BLaER1 (cell line): ENCODE data around the gene PITPNM2.
A peak's percentile ranks its signal among the peaks of the same experiment; 100 is the strongest.

ENCODE experiments used
- H3K27ac ChIP-seq: shearing (Covaris generic); formaldehyde crosslinking; 2 replicates; pipeline ENCODE4 v1.8.1; 2022
- H3K27me3 ChIP-seq: shearing (Covaris generic); formaldehyde crosslinking; 2 replicates; pipeline ENCODE4 v1.8.1; 2022
- H3K36me3 ChIP-seq: shearing (Covaris generic); formaldehyde crosslinking; 2 replicates; pipeline ENCODE4 v1.8.1; 2022
- H3K4me1 ChIP-seq: shearing (Covaris generic); formaldehyde crosslinking; 2 replicates; pipeline ENCODE4 v1.8.1; 2022
- H3K4me2 ChIP-seq: shearing (Covaris generic); formaldehyde crosslinking; 2 replicates; pipeline ENCODE4 v1.8.1; 2022
- H3K4me3 ChIP-seq: shearing (Covaris generic); formaldehyde crosslinking; 2 replicates; pipeline ENCODE4 v1.8.1; 2022
- H3K9ac ChIP-seq: shearing (Covaris generic); formaldehyde crosslinking; 2 replicates; pipeline ENCODE4 v1.8.1; 2022
- H3K9me3 ChIP-seq: shearing (Covaris generic); formaldehyde crosslinking; 2 replicates; pipeline ENCODE4 v1.8.1; 2022
- H4K20me1 ChIP-seq: shearing (Covaris generic); formaldehyde crosslinking; 2 replicates; pipeline ENCODE4 v1.8.1; 2022
- Cebpa-rat ChIP-seq: shearing (Covaris generic); IDR thresholded peaks from 2 replicates; pipeline ENCODE4 v1.8.1; 2022

Gene PITPNM2

GRCh38 chr12:123139926-123140675 lies 10.8 kb downstream of the PITPNM2 start:
- no peak for TF ChIP-seq Cebpa-rat
- no peaks in the 10 kb centered on the region for H4K20me1 ChIP-seq
- H3K36me3 ChIP-seq, result peaks cover 20% of the 10 kb centered on the region
- H3K27me3 ChIP-seq, result no peaks in the 10 kb centered on the region
- no peak overlapping the region for H3K4me3 ChIP-seq
- peak overlapping the region; percentile 97 for H3K4me2 ChIP-seq
- 0 out of 2 replicates have a peak, but pooled peaks cover 7% of the 10 kb centered on the region for H3K9me3 ChIP-seq
- peak overlapping the region; percentile 34 for H3K9ac ChIP-seq
- H3K4me1 ChIP-seq, result peaks cover 91% of the 10 kb centered on the region
- H3K27ac ChIP-seq, result peak overlapping the region; percentile 92

DNA sequence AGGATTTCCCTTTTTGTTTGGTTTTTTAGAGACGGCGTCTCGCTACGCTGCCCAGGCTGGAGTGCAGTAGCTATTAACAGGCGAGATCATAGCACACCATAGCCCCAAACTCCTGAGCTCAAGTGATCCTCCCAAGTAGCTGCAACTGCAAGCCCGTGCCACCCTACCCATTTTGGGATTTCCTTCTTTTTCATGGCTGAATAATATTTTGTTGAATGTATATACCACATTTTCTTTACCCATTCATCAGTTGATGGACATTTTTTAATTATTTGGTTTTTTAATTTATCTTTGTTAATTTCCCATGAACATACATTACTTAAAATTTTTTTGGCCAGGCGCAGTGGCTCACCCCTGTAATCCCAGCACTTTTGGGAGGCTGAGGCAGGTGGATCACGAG lies 15.2 kb downstream of the PITPNM2 start:
- H3K4me2 ChIP-seq, result no peak overlapping the region
- H4K20me1 ChIP-seq, result no peaks in the 10 kb centered on the region
- no peak overlapping the region for H3K4me3 ChIP-seq
- TF ChIP-seq Cebpa-rat, result no peak
- H3K4me1 ChIP-seq, result peaks cover 91% of the 10 kb centered on the region
- H3K9ac ChIP-seq, result no peak overlapping the region
- 0 out of 2 replicates have a peak, but pooled peaks cover 7% of the 10 kb centered on the region for H3K9me3 ChIP-seq
- no peak overlapping the region for H3K27ac ChIP-seq
- peaks cover 30% of the 10 kb centered on the region for H3K36me3 ChIP-seq
- H3K27me3 ChIP-seq, result no peaks in the 10 kb centered on the region

- H3K9ac ChIP-seq, result no peak overlapping the region
- 0 out of 2 replicates have a peak, but pooled peaks cover 7% of the 10 kb centered on the region for H3K9me3 ChIP-seq
- H3K4me3 ChIP-seq, result no peak overlapping the region
- no peaks in the 10 kb centered on the region for H4K20me1 ChIP-seq
- peaks cover 91% of the 10 kb centered on the region for H3K4me1 ChIP-seq
- H3K27me3 ChIP-seq, result no peaks in the 10 kb centered on the region
- H3K36me3 ChIP-seq, result peaks cover 30% of the 10 kb centered on the region
- no peak for TF ChIP-seq Cebpa-rat
- peak overlapping the region; percentile 99 for H3K27ac ChIP-seq
- peak overlapping the region; percentile 94 for H3K4me2 ChIP-seq
Observed at GRCh38 chr12:123134826-123135225, 16.1 kb downstream of the PITPNM2 start.

GRCh38 chr12:123134271-123134671 lies 16.6 kb downstream of the PITPNM2 start:
- TF ChIP-seq Cebpa-rat, result no peak
- no peaks in the 10 kb centered on the region for H4K20me1 ChIP-seq
- peaks cover 91% of the 10 kb centered on the region for H3K4me1 ChIP-seq
- peak overlapping the region; percentile 94 for H3K4me2 ChIP-seq
- peak overlapping the region; percentile 99 for H3K27ac ChIP-seq
- no peaks in the 10 kb centered on the region for H3K27me3 ChIP-seq
- H3K4me3 ChIP-seq, result no peak overlapping the region
- H3K9me3 ChIP-seq, result 0 out of 2 replicates have a peak, but pooled peaks cover 7% of the 10 kb centered on the region
- no peak overlapping the region for H3K9ac ChIP-seq
- peaks cover 30% of the 10 kb centered on the region for H3K36me3 ChIP-seq

- no peak overlapping the region for H3K9ac ChIP-seq
Observed at GRCh38 chr12:123133701-123134100, 17.2 kb downstream of the PITPNM2 start.

GRCh38 chr12:123132951-123133619 lies 17.8 kb downstream of the PITPNM2 start:
- Histone ChIP-seq H3K4me1 (peaks cover 99% of the 10 kb centered on the region), H4K20me1 (no peaks in the 10 kb centered on the region), H3K9me3 (0 out of 2 replicates have a peak, but pooled peaks cover 7% of the 10 kb centered on the region), H3K4me2 (peak overlapping the region; percentile 94), H3K27ac (peak overlapping the region; percentile 99), H3K4me3 (no peak overlapping the region), H3K9ac (peak overlapping the region; percentile 85; the same call in 1 of the 2 replicates), H3K36me3 (peaks cover 28% of the 10 kb centered on the region), H3K27me3 (no peaks in the 10 kb centered on the region)
- no peak for TF ChIP-seq Cebpa-rat

More at GRCh38 chr12:123133701-123134100, 17.2 kb downstream of the PITPNM2 start:
- Histone ChIP-seq H3K27me3 (no peaks in the 10 kb centered on the region), H3K9me3 (0 out of 2 replicates have a peak, but pooled peaks cover 7% of the 10 kb centered on the region), H3K4me2 (peak overlapping the region; percentile 94), H3K4me3 (no peak overlapping the region), H3K4me1 (peaks cover 94% of the 10 kb centered on the region), H4K20me1 (no peaks in the 10 kb centered on the region), H3K27ac (peak overlapping the region; percentile 99), H3K36me3 (peaks cover 30% of the 10 kb centered on the region)
- no peak for TF ChIP-seq Cebpa-rat

- H3K9ac ChIP-seq, result peak overlapping the region; percentile 85
- H3K36me3 ChIP-seq, result peaks cover 16% of the 10 kb centered on the region
- peak overlapping the region; percentile 99 for H3K27ac ChIP-seq
- H4K20me1 ChIP-seq, result no peaks in the 10 kb centered on the region
- H3K27me3 ChIP-seq, result no peaks in the 10 kb centered on the region
- H3K4me3 ChIP-seq, result peak overlapping the region; percentile 40
- TF ChIP-seq Cebpa-rat, result no peak
- 0 out of 2 replicates have a peak, but pooled peaks cover 8% of the 10 kb centered on the region for H3K9me3 ChIP-seq
- peak overlapping the region; percentile 94 for H3K4me2 ChIP-seq
- H3K4me1 ChIP-seq, result peaks cover 99% of the 10 kb centered on the region
Observed at GRCh38 chr12:123131879-123132402, 18.9 kb downstream of the PITPNM2 start.

DNA sequence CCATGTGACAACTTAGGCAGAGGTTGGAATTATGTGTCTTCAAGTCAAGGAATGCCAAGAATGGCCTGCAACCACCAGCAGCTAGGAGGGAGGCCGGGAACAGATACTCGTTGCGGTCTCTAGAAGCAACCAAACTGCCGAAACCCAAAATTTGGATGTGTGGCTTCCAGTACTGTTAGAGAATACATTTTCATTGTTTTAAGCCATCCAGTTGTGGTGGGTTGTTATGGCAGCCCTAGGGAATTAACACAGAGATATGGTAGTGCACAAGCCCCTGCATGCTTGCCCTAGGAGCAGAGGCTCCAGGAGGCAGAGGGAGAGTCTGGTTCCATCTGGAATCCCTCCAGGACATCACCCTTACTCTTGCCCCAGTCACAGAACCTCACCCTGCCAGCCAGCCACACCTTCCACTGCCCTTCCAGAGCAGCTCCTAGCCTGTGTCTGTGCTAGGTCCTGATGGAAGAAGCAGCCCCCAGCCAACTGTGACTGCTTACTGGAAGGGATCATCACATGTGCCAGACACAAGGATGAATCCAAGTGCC lies 19.5 kb downstream of the PITPNM2 start:
- Histone ChIP-seq H3K4me2 (peak overlapping the region; percentile 94), H3K36me3 (peaks cover 16% of the 10 kb centered on the region), H3K27me3 (no peaks in the 10 kb centered on the region), H3K27ac (peak overlapping the region; percentile 99), H4K20me1 (no peaks in the 10 kb centered on the region), H3K9me3 (peaks cover 13% of the 10 kb centered on the region; the same call in 1 of the 2 replicates), H3K4me1 (peaks cover 99% of the 10 kb centered on the region), H3K4me3 (peak overlapping the region; percentile 40), H3K9ac (peak overlapping the region; percentile 85)
- no peak for TF ChIP-seq Cebpa-rat

DNA sequence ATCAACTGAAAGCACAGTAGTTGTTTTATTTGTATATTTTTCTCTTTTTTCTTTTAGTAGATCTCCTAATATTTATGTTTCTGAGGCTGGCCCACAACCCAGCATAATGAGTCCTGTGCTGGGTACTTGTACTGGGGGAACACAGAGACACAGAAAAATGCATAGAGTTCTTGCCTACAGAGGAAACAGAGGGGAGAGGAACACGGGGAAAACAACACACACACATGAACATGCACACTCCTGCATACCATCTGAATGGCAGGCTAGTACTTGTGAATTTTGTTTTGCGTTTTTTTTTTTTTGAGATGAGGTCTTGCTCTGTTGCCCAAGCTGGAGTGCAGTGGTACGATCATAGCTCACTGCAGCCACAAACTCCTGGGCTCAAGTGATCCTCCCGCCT lies 21.3 kb downstream of the PITPNM2 start:
- Histone ChIP-seq H3K4me2 (peak overlapping the region; percentile 94), H3K4me1 (peaks cover 87% of the 10 kb centered on the region), H3K27me3 (no peaks in the 10 kb centered on the region), H3K4me3 (no peak overlapping the region), H3K36me3 (peaks cover 6% of the 10 kb centered on the region; the same call in 1 of the 2 replicates), H3K9ac (no peak overlapping the region), H4K20me1 (no peaks in the 10 kb centered on the region), H3K27ac (peak overlapping the region; percentile 99), H3K9me3 (peaks cover 6% of the 10 kb centered on the region; the same call in 1 of the 2 replicates)
- no peak for TF ChIP-seq Cebpa-rat
